RPMI8226 (cell line): ENCODE data around the gene ADAMTS17.

Experiments
- DNase-seq: peaks from one replicate; pipeline ENCODE4 v3.0.0-alpha.2; 2015

Gene ADAMTS17

GRCh38 chr15:100275641-100276040, 66.1 kb downstream of the ADAMTS17 start:
- no peak for DNase-seq

- no peak for DNase-seq
Observed at GRCh38 chr15:100269831-100270230, 71.9 kb downstream of the ADAMTS17 start.

- DNase-seq = no peak
Observed at GRCh38 chr15:100266166-100266565, 75.6 kb downstream of the ADAMTS17 start.

GRCh38 chr15:100265641-100266035, 76.1 kb downstream of the ADAMTS17 start:
- DNase-seq = no peak

- DNase-seq = no peak
Observed at GRCh38 chr15:100264994-100265640, 76.7 kb downstream of the ADAMTS17 start.

GRCh38 chr15:100263721-100264455, 77.9 kb downstream of the ADAMTS17 start:
- no peak for DNase-seq

GRCh38 chr15:100263031-100263430, 78.7 kb downstream of the ADAMTS17 start:
- no peak for DNase-seq

- DNase-seq = no peak
Observed at GRCh38 chr15:100261302-100262240, 80.2 kb downstream of the ADAMTS17 start.

GRCh38 chr15:100259266-100259665, 82.5 kb downstream of the ADAMTS17 start:
- DNase-seq = no peak

GRCh38 chr15:100256970-100257650, 84.7 kb downstream of the ADAMTS17 start:
- no peak for DNase-seq

- no peak for DNase-seq
Observed at GRCh38 chr15:100256101-100256969, 85.4 kb downstream of the ADAMTS17 start.

GRCh38 chr15:100255644-100256043, 86.1 kb downstream of the ADAMTS17 start:
- no peak for DNase-seq

GRCh38 chr15:100254691-100255090, 87.1 kb downstream of the ADAMTS17 start:
- no peak for DNase-seq

GRCh38 chr15:100254285-100254684, 87.5 kb downstream of the ADAMTS17 start:
- no peak for DNase-seq

GRCh38 chr15:100253640-100254039, 88.1 kb downstream of the ADAMTS17 start:
- no peak for DNase-seq

GRCh38 chr15:100252779-100253417, 88.9 kb downstream of the ADAMTS17 start:
- DNase-seq = no peak

- DNase-seq = no peak
Observed at GRCh38 chr15:100252359-100252758, 89.4 kb downstream of the ADAMTS17 start.

GRCh38 chr15:100250176-100250800, 91.5 kb downstream of the ADAMTS17 start:
- no peak for DNase-seq

GRCh38 chr15:100249096-100249815, 92.5 kb downstream of the ADAMTS17 start:
- no peak for DNase-seq

GRCh38 chr15:100248236-100248635, 93.5 kb downstream of the ADAMTS17 start:
- no peak for DNase-seq
